ENCODE results near the gene ADGRF1.

ADGRF1 gene

GRCh38 chr6:47070461-47070860, 28.3 kb upstream of the ADGRF1 start:
- no peak for DNase-seq (ENCODE audit: extremely low read depth, insufficient read length)
- Histone ChIP-seq H3K36me3 (ENCODE audit: control insufficient read depth, insufficient read depth, low read length) (no peaks in the 10 kb centered on the region), H3K27me3 (replicated peaks; ENCODE audit: control insufficient read depth, insufficient read depth, low read length) (no peaks in the 10 kb centered on the region), H3K4me3 (replicated peaks; ENCODE audit: low read depth, low read length) (no peak overlapping the region)
- TF ChIP-seq CTCF (IDR thresholded peaks at IDR 0.05; ENCODE audit: insufficient read depth, low read length, poor library complexity, severe bottlenecking) = no peak

- DNase-seq (ENCODE audit: extremely low read depth, insufficient read length) = no peak
- no peaks in the 10 kb centered on the region for H3K36me3 ChIP-seq (ENCODE audit: control insufficient read depth, insufficient read depth, low read length)
- no peaks in the 10 kb centered on the region for H3K27me3 ChIP-seq (replicated peaks; ENCODE audit: control insufficient read depth, insufficient read depth, low read length)
- H3K4me3 ChIP-seq (replicated peaks; ENCODE audit: low read depth, low read length) = no peak overlapping the region
- no peak for TF ChIP-seq CTCF (IDR thresholded peaks at IDR 0.05; ENCODE audit: insufficient read depth, low read length, poor library complexity, severe bottlenecking)
These were observed 27.0 kb upstream of the ADGRF1 start for GRCh38 chr6:47069156-47069555.

- H3K27me3 ChIP-seq (replicated peaks; ENCODE audit: control insufficient read depth, insufficient read depth, low read length) = no peaks in the 10 kb centered on the region; the same call in 1 of the 2 replicates
- no peak overlapping the region for H3K4me3 ChIP-seq (replicated peaks; ENCODE audit: low read depth, low read length)
- DNase-seq (ENCODE audit: extremely low read depth, insufficient read length) = no peak
- no peaks in the 10 kb centered on the region for H3K36me3 ChIP-seq (ENCODE audit: control insufficient read depth, insufficient read depth, low read length)
- TF ChIP-seq CTCF (IDR thresholded peaks at IDR 0.05; ENCODE audit: insufficient read depth, low read length, poor library complexity, severe bottlenecking) = no peak
These were observed 24.3 kb upstream of the ADGRF1 start for GRCh38 chr6:47066418-47066817.

- Histone ChIP-seq H3K36me3 (ENCODE audit: control insufficient read depth, insufficient read depth, low read length) (no peaks in the 10 kb centered on the region), H3K27me3 (replicated peaks; ENCODE audit: control insufficient read depth, insufficient read depth, low read length) (no peaks in the 10 kb centered on the region; the same call in none of the 2 replicates), H3K4me3 (replicated peaks; ENCODE audit: low read depth, low read length) (no peak overlapping the region)
- no peak for TF ChIP-seq CTCF (IDR thresholded peaks at IDR 0.05; ENCODE audit: insufficient read depth, low read length, poor library complexity, severe bottlenecking)
- no peak for DNase-seq (ENCODE audit: extremely low read depth, insufficient read length)
These were observed 22.1 kb upstream of the ADGRF1 start for GRCh38 chr6:47064274-47064673.

- Histone ChIP-seq H3K4me3 (replicated peaks; ENCODE audit: low read depth, low read length) (no peak overlapping the region), H3K36me3 (ENCODE audit: control insufficient read depth, insufficient read depth, low read length) (no peaks in the 10 kb centered on the region), H3K27me3 (replicated peaks; ENCODE audit: control insufficient read depth, insufficient read depth, low read length) (no peaks in the 10 kb centered on the region; the same call in none of the 2 replicates)
- TF ChIP-seq CTCF (IDR thresholded peaks at IDR 0.05; ENCODE audit: insufficient read depth, low read length, poor library complexity, severe bottlenecking) = no peak
- no peak for DNase-seq (ENCODE audit: extremely low read depth, insufficient read length)
These were observed 20.2 kb upstream of the ADGRF1 start for GRCh38 chr6:47062346-47062745.
